ENCODE data around the gene DOCK8. TPM values are rescaled to one million over a fixed set of nuclear protein-coding genes. Genes with fewer than 3 reads are reported as not detected.

DOCK8 gene
- total RNA-seq, 2 experiments from 2014 or later: 59.0 to 145 TPM

DNA sequence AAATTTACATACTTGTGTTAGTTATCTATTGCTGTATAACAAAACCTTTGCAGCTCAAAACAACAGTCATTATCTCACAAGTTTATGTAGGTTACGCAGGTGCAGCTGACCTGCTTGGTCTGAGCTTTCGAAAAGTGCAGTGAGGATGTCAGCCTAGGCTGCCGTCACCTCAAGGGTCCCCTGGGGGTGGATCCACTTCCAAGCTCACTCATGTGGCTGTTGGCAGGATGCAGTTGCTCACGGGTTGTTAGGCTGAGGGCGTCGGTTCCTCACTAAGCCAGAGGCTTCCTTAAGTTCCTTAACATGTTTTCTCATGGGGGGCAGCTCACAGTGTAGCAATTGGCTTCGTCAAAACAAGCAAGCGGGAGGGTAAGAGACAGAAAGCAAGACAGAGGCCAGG lies 139.8 kb downstream of the DOCK8 start:
- H3K4me1 ChIP-seq (ENCODE audit: insufficient read depth, low read length, poor library complexity, severe bottlenecking): no peaks in the 10 kb centered on the region
- no peaks in the 10 kb centered on the region for H3K9me2 ChIP-seq (ENCODE audit: insufficient read depth, low read length)
- no TSS peak for BruUV-seq (replicated peaks)
- TF ChIP-seq, protein P1, sequence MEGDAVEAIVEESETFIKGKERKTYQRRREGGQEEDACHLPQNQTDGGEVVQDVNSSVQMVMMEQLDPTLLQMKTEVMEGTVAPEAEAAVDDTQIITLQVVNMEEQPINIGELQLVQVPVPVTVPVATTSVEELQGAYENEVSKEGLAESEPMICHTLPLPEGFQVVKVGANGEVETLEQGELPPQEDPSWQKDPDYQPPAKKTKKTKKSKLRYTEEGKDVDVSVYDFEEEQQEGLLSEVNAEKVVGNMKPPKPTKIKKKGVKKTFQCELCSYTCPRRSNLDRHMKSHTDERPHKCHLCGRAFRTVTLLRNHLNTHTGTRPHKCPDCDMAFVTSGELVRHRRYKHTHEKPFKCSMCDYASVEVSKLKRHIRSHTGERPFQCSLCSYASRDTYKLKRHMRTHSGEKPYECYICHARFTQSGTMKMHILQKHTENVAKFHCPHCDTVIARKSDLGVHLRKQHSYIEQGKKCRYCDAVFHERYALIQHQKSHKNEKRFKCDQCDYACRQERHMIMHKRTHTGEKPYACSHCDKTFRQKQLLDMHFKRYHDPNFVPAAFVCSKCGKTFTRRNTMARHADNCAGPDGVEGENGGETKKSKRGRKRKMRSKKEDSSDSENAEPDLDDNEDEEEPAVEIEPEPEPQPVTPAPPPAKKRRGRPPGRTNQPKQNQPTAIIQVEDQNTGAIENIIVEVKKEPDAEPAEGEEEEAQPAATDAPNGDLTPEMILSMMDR (conservative IDR thresholded peaks at IDR 0.05; ENCODE audit: low read length): no peak
- no peak for TF ChIP-seq EZH2phosphoT487 (IDR thresholded peaks at IDR 0.05; ENCODE audit: borderline replicate concordance, low read depth, low read length)
- H4K20me1 ChIP-seq (ENCODE audit: insufficient read depth, low read length): no peaks in the 10 kb centered on the region
- no peak overlapping the region for H2AFZ ChIP-seq (ENCODE audit: low read length)
- H3K4me3 ChIP-seq (ENCODE audit: low read depth, low read length, poor library complexity, severe bottlenecking): no peak overlapping the region
- ChIA-PET CTCF (ENCODE audit: unreplicated experiment) (no interaction called here), POLR2A (interaction anchor here (0.6 kb wide), 1 partner anchor 392 kb away, joined by 3 read pairs; no protein-coding TSS in a partner anchor)
- H3K79me2 ChIP-seq (ENCODE audit: insufficient read depth, low read depth, low read length): no peaks in the 10 kb centered on the region
- no peak for DNase-seq (ENCODE audit: low spot score)
- no peak overlapping the region for H3K27ac ChIP-seq (ENCODE audit: low read depth, low read length, poor library complexity, severe bottlenecking)
- intact Hi-C loops (cut with micrococcal nuclease; ENCODE audit: unreplicated experiment): no loop called here
- H3K36me3 ChIP-seq (ENCODE audit: insufficient read depth, low read length): peaks cover 81% of the 10 kb centered on the region
- no peak overlapping the region for H3K4me2 ChIP-seq (ENCODE audit: low read length)
- no peaks in the 10 kb centered on the region for H3K9me3 ChIP-seq (ENCODE audit: low read length)

DNA sequence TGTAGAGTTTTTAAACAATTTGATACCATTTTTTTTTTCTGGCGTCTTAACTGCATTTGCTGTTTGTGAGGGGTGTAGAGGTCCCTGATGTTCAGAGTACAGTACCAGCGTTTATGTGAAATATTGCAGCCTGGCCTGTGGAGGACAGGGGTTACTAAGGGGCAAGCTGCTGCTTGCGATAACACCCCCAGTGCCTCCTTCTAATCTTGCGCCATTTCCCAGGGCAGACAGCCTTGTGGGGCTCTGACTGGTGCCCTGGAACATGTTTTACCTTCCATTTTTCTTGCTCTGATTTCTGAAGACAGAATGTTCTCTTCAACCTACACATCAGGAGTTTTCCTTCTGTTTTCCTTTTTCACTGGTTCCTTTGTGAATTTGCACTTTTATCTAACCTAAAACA lies 142.9 kb downstream of the DOCK8 start:
- Histone ChIP-seq H2AFZ (ENCODE audit: low read length) (no peak overlapping the region), H3K4me1 (ENCODE audit: insufficient read depth, low read length, poor library complexity, severe bottlenecking) (no peaks in the 10 kb centered on the region), H4K20me1 (ENCODE audit: insufficient read depth, low read length) (no peaks in the 10 kb centered on the region), H3K36me3 (ENCODE audit: insufficient read depth, low read length) (peaks cover 78% of the 10 kb centered on the region), H3K9me3 (ENCODE audit: low read length) (no peaks in the 10 kb centered on the region), H3K4me3 (ENCODE audit: low read depth, low read length, poor library complexity, severe bottlenecking) (no peak overlapping the region), H3K79me2 (ENCODE audit: insufficient read depth, low read depth, low read length) (no peaks in the 10 kb centered on the region), H3K27ac (ENCODE audit: low read depth, low read length, poor library complexity, severe bottlenecking) (no peak overlapping the region), H3K4me2 (ENCODE audit: low read length) (no peak overlapping the region), H3K9me2 (ENCODE audit: insufficient read depth, low read length) (no peaks in the 10 kb centered on the region)
- ChIA-PET POLR2A (no interaction called here), CTCF (ENCODE audit: unreplicated experiment) (no interaction called here)
- intact Hi-C loops (cut with micrococcal nuclease; ENCODE audit: unreplicated experiment): no loop called here
- TSS peak; percentile 32 for BruUV-seq (replicated peaks)
- no peak for DNase-seq (ENCODE audit: low spot score)
- TF ChIP-seq EZH2phosphoT487 (IDR thresholded peaks at IDR 0.05; ENCODE audit: borderline replicate concordance, low read depth, low read length): no peak
- TF ChIP-seq, protein P1 (conservative IDR thresholded peaks at IDR 0.05; ENCODE audit: low read length): no peak

- no peak for DNase-seq (ENCODE audit: low spot score)
- Histone ChIP-seq H3K36me3 (ENCODE audit: insufficient read depth, low read length) (peaks cover 85% of the 10 kb centered on the region), H4K20me1 (ENCODE audit: insufficient read depth, low read length) (no peaks in the 10 kb centered on the region), H2AFZ (ENCODE audit: low read length) (no peak overlapping the region), H3K79me2 (ENCODE audit: insufficient read depth, low read depth, low read length) (no peaks in the 10 kb centered on the region), H3K4me1 (ENCODE audit: insufficient read depth, low read length, poor library complexity, severe bottlenecking) (no peaks in the 10 kb centered on the region), H3K4me3 (ENCODE audit: low read depth, low read length, poor library complexity, severe bottlenecking) (no peak overlapping the region), H3K9me2 (ENCODE audit: insufficient read depth, low read length) (no peaks in the 10 kb centered on the region), H3K27ac (ENCODE audit: low read depth, low read length, poor library complexity, severe bottlenecking) (no peak overlapping the region), H3K9me3 (ENCODE audit: low read length) (no peaks in the 10 kb centered on the region), H3K4me2 (ENCODE audit: low read length) (no peak overlapping the region)
- BruUV-seq (replicated peaks): no TSS peak
- TF ChIP-seq, protein P1 (conservative IDR thresholded peaks at IDR 0.05; ENCODE audit: low read length): no peak
- no peak for TF ChIP-seq EZH2phosphoT487 (IDR thresholded peaks at IDR 0.05; ENCODE audit: borderline replicate concordance, low read depth, low read length)
- POLR2A ChIA-PET: interaction anchor here (1.1 kb wide), 2 partner anchors 9 to 151 kb away, joined by 3 read pairs; no protein-coding TSS in a partner anchor
- intact Hi-C loops (cut with micrococcal nuclease; ENCODE audit: unreplicated experiment): no loop called here
- CTCF ChIA-PET (ENCODE audit: unreplicated experiment): no interaction called here
Measured at GRCh38 chr9:362561-363273, 148.1 kb downstream of the DOCK8 start.
